AG04449 (cell line): ENCODE measurements around the gene ACACB.

Source experiments
- CTCF ChIA-PET: fragments of 350-600 bp; formaldehyde crosslinking; extraction: SDS; loops from one replicate; lab custom pipeline; 2021; ENCODE audit warnings: antibody characterized with exemption; lab: Yijun Ruan, JAX
- POLR2A ChIA-PET: fragments of 400-600, 350-600 bp; formaldehyde crosslinking; extraction: SDS; loops from one replicate; lab custom pipeline; 2020; ENCODE audit warnings: antibody characterized with exemption, inconsistent platforms; lab: Yijun Ruan, JAX
- DNase-seq: peaks from one replicate; pipeline ENCODE4 v3.0.0-alpha.2; 2010; ENCODE audit warnings: low read depth, low spot score
- H3K4me3 ChIP-seq: 2 replicates; pipeline ENCODE4 v1.5.1; 2011; ENCODE audit warnings: low read depth, mild to moderate bottlenecking, control low read depth, low read length
- TF ChIP-seq, protein P1 (sequence below): IDR thresholded peaks from one replicate; pipeline ENCODE4 v1.5.1; 2011; ENCODE audit warnings: mild to moderate bottlenecking, moderate library complexity, low read length, control low read depth, inconsistent platforms; ENCODE audit not compliant: insufficient read depth; ENCODE audit errors: missing control alignments

The ACACB gene

DNA sequence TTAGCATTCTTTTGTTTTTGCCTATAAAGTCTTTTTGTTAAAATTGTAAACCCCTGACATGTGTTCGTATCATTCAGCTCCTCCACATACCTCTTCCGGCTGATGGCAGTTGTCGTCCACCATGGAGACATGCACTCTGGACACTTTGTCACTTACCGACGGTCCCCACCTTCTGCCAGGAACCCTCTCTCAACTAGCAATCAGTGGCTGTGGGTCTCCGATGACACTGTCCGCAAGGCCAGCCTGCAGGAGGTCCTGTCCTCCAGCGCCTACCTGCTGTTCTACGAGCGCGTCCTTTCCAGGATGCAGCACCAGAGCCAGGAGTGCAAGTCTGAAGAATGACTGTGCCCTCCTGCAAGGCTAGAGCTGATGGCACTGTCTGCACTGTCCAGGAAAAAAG is 30.8 kb upstream of the ACACB start:
- ChIA-PET CTCF (no interaction called here), POLR2A (no interaction called here)
- no peak overlapping the region for H3K4me3 ChIP-seq

DNA sequence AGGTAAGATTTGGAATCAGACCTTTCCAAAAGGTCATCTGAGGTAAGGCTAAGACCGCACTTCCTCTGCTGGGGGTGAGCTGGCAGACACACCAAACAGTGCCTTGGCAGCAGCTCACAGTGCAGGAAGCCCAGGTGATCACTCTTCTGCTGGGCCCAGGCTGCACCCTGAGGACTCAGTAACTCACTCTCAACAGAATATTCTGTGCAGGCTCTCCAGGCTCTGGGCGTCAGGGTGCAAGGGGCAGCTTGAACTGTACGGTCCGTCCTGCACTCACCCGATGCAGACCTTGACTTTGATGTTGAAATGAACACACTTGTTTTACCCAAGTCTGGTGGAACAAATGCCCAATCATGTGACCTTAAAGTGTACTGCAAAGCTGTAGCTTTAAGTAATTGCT is 29.1 kb upstream of the ACACB start:
- H3K4me3 ChIP-seq, result no peak overlapping the region
- no peak for DNase-seq
- TF ChIP-seq, protein P1, sequence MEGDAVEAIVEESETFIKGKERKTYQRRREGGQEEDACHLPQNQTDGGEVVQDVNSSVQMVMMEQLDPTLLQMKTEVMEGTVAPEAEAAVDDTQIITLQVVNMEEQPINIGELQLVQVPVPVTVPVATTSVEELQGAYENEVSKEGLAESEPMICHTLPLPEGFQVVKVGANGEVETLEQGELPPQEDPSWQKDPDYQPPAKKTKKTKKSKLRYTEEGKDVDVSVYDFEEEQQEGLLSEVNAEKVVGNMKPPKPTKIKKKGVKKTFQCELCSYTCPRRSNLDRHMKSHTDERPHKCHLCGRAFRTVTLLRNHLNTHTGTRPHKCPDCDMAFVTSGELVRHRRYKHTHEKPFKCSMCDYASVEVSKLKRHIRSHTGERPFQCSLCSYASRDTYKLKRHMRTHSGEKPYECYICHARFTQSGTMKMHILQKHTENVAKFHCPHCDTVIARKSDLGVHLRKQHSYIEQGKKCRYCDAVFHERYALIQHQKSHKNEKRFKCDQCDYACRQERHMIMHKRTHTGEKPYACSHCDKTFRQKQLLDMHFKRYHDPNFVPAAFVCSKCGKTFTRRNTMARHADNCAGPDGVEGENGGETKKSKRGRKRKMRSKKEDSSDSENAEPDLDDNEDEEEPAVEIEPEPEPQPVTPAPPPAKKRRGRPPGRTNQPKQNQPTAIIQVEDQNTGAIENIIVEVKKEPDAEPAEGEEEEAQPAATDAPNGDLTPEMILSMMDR, result no peak
- POLR2A ChIA-PET, result no interaction called here
- CTCF ChIA-PET, result interaction anchor here (0.6 to 3.0 kb wide), 9 partner anchors 8 to 523 kb away, joined by 3 to 9 read pairs (median 5); no protein-coding TSS in a partner anchor

More for the DNA sequence above, 30.8 kb upstream of the ACACB start:
- DNase-seq, result no peak
- TF ChIP-seq, protein P1, result no peak

DNA sequence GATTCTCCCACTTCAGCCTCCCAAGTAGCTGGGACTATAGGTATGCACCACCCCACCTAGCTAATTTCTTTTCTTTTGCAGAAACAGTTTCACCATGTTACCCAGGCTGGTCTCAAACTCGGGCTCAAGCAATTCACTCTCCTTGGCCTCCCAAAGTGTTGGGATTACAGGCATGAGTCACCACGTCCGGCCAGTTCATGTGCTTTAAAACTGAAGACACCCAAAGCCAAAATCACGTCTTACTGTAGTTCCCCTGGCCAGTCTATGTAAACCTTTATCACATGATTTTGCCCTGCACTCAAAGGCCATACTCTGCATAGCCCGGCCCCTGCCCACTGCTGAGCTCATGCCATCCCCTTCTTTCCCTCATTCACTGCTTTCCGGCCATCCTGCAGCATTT is 27.6 kb upstream of the ACACB start:
- TF ChIP-seq, protein P1, result no peak
- no peak for DNase-seq
- no peak overlapping the region for H3K4me3 ChIP-seq
- POLR2A ChIA-PET, result no interaction called here
- CTCF ChIA-PET, result interaction anchor here (1.1 to 3.0 kb wide), 4 partner anchors 23 to 524 kb away, joined by 3 to 9 read pairs (median 4); no protein-coding TSS in a partner anchor

DNA sequence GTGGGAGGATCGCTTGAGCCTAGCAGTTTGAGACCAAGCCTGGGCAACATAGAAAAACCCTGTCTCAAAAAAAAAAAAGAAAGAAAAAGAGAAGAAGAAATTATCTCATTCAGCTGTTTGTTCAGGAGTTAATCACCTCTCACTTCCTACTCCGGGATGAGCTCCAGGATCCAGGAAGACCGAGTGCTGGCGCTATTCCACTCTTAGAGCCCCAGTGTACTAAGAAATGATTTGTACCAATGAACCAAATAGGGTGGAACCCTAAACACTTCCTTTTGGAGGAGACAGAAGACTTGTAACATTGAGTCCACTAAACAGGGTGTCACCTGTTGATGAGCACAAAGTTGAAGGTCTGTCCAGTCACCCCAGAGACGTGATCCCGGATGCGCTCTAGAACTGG is 26.7 kb upstream of the ACACB start:
- TF ChIP-seq, protein P1, result no peak
- ChIA-PET POLR2A (no interaction called here), CTCF (interaction anchor here (1.1 kb wide), 1 partner anchor 525 kb away, joined by 3 read pairs; no protein-coding TSS in a partner anchor)
- H3K4me3 ChIP-seq, result no peak overlapping the region
- DNase-seq, result no peak

DNA sequence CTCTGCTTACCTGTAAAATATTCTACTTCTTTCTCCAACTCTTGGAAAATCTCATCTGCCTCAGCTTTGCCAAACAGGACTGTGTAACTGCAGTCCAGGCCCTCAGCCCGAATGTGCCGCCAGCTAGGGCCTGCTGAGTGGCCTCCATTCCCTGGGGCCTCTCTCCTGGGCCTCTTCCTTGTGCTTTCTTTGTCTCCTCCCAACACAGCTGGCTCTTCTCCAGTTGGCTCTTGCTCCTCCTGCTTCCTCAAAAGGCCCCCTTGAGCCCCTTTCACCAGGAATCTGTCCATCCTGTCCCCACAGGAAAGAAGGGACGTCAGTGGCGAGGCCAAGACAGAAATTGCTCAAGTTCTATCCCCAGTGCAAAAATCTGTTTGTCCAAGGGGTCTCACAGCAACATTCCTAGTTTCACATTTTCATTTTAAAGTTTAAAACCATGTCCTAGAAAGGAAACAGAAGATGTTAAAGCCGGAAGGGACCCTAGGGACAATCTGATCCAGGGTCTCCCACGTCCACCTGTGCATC is 23.8 kb upstream of the ACACB start:
- DNase-seq, result no peak
- TF ChIP-seq, protein P1, result no peak
- H3K4me3 ChIP-seq, result peak overlapping the region; percentile 78
- ChIA-PET CTCF (interaction anchor here (0.6 to 3.3 kb wide), 25 partner anchors 10 to 575 kb away, joined by 3 to 29 read pairs (median 4); partner anchors contain the start of gene ISCU), POLR2A (interaction anchor here (1.0 to 1.1 kb wide), 2 partner anchors 474 to 530 kb away, joined by 3 to 4 read pairs; partner anchors contain the start of gene ISCU)
